HCT116 (cell line): ENCODE data around the gene ADAM10. TPM values are rescaled to one million over a fixed set of nuclear protein-coding genes. Genes with fewer than 3 reads are reported as not detected.

ENCODE experiments used
- ATAC-seq: fragments of 200-7000 bp; cut with Tn5 transposase; 2 replicates; pipeline ENCODE4 v1.9.1; 2020; ENCODE audit warnings: mild to moderate bottlenecking, moderate library complexity
- BruUV-seq: library from RNA; stranded (reverse); fragments of 400-500 nt; replicated peaks from 2 replicates; lab custom pipeline; 2021; lab: Mats Ljungman, UMichigan
- CTCF ChIA-PET: fragments of 300-600 bp; sonication (Branson Sonifier 250); formaldehyde crosslinking; loops from one replicate; lab custom pipeline; 2021; ENCODE audit warnings: antibody characterized with exemption; lab: Charles Lee
- POLR2A ChIA-PET: fragments of 300-600, 350-600 bp; sonication (Branson Sonifier 250); formaldehyde crosslinking; loops from one replicate; lab custom pipeline; 2021; ENCODE audit warnings: antibody characterized with exemption; lab: Charles Lee
- RAD21 ChIA-PET, 2 experiments: fragments of 300-600 bp; sonication (Branson Sonifier 250); formaldehyde crosslinking; loops; one replicate each; lab custom pipeline; 2023; ENCODE audit warnings: low total read pairs in 2 of 2; ENCODE audit not compliant: uncharacterized antibody in 2 of 2, unreplicated experiment in 2 of 2, low non-redundant PET in 1 of 2; lab: Charles Lee
- DNase-seq: peaks from one replicate; pipeline ENCODE4 v3.0.0-alpha.2; 2010; ENCODE audit warnings: low read depth, low spot score
- H2AFZ ChIP-seq: fragments of 200-600 bp; shearing (Covaris generic), sonication (generic); 2 replicates; pipeline ENCODE4 v1.6.1; 2017; ENCODE audit warnings: low read depth, mixed run types, mixed read lengths, antibody characterized with exemption, low read length; ENCODE audit not compliant: poor library complexity, severe bottlenecking
- H3K27ac ChIP-seq: 2 replicates; pipeline ENCODE4 v1.5.1; 2012; ENCODE audit warnings: low read depth, low read length
- H3K27me3 ChIP-seq: fragments of 200-600 bp; sonication (generic); 2 replicates; pipeline ENCODE4 v1.6.1; 2016; ENCODE audit warnings: mixed run types, low read length, mixed read lengths; ENCODE audit not compliant: insufficient read depth
- H3K36me3 ChIP-seq, 2 experiments: fragments of 200-500 bp in 1 of 2; fragments of 200-600 bp in 1 of 2; sonication (Bioruptor generic) in 1 of 2; sonication (generic) in 1 of 2; 2 replicates each; pipeline versions ENCODE4 v1.5.1 to v1.6.1; 2014 to 2016; ENCODE audit warnings: low read length in 2 of 2, inconsistent platforms in 1 of 2, mixed read lengths in 1 of 2, mixed run types in 1 of 2; ENCODE audit not compliant: insufficient read depth in 2 of 2, control insufficient read depth in 1 of 2
- H3K4me1 ChIP-seq, 2 experiments: fragments of 200-600 bp in 1 of 2; sonication (generic) in 1 of 2; 2 replicates each; pipeline versions ENCODE4 v1.5.1 to v1.6.1; 2012 to 2017; ENCODE audit warnings: low read length in 2 of 2, inconsistent platforms in 1 of 2, mild to moderate bottlenecking in 1 of 2, mixed read lengths in 1 of 2, mixed run types in 1 of 2, moderate library complexity in 1 of 2; ENCODE audit not compliant: insufficient read depth in 2 of 2, control insufficient read depth in 1 of 2
- H3K4me2 ChIP-seq: fragments of 200-600 bp; sonication (generic); 2 replicates; pipeline ENCODE4 v1.6.1; 2017; ENCODE audit warnings: mixed run types, low read length, mixed read lengths
- H3K4me3 ChIP-seq, 2 experiments: fragments of 200-600 bp in 1 of 2; sonication (generic) in 1 of 2; replicated peaks in 1 of 2; 2 replicates each; pipeline ENCODE4 v1.5.1; 2011 to 2016; ENCODE audit warnings: low read length in 2 of 2, control low read depth in 1 of 2, low read depth in 1 of 2, mild to moderate bottlenecking in 1 of 2, mixed read lengths in 1 of 2, mixed run types in 1 of 2
- H3K79me2 ChIP-seq: fragments of 200-600 bp; sonication (generic); 2 replicates; pipeline ENCODE4 v1.6.1; 2017; ENCODE audit warnings: mild to moderate bottlenecking, mixed run types, low read length, moderate library complexity, mixed read lengths; ENCODE audit not compliant: insufficient read depth
- H3K9ac ChIP-seq: fragments of 200-600 bp; sonication (generic); 2 replicates; pipeline ENCODE4 v1.6.1; 2016; ENCODE audit warnings: low read length, mixed read lengths
- H3K9me2 ChIP-seq: fragments of 200-600 bp; sonication (generic), shearing (Covaris generic); 2 replicates; pipeline ENCODE4 v1.6.1; 2017; ENCODE audit warnings: mixed run types, mild to moderate bottlenecking, moderate library complexity; ENCODE audit not compliant: insufficient read depth
- H3K9me3 ChIP-seq, 2 experiments: fragments of 200-500 bp in 1 of 2; fragments of 200-600 bp in 1 of 2; sonication (Bioruptor generic) in 1 of 2; sonication (generic) in 1 of 2; 2 replicates each; pipeline ENCODE4 v1.6.1; 2014 to 2017; ENCODE audit warnings: low read length in 2 of 2, mixed read lengths in 2 of 2, inconsistent platforms in 1 of 2, low read depth in 1 of 2, mild to moderate bottlenecking in 1 of 2, mixed run types in 1 of 2, moderate library complexity in 1 of 2; ENCODE audit not compliant: control insufficient read depth in 1 of 2, insufficient read depth in 1 of 2
- H4K20me1 ChIP-seq: fragments of 200-600 bp; sonication (generic), shearing (Covaris generic); 2 replicates; pipeline ENCODE4 v1.6.1; 2017; ENCODE audit warnings: mixed run types, mild to moderate bottlenecking, moderate library complexity; ENCODE audit not compliant: insufficient read depth
- ELF1 ChIP-seq: IDR thresholded peaks from 2 replicates; pipeline ENCODE4 v1.6.1; 2012; ENCODE audit warnings: low read depth, borderline replicate concordance
- EZH2phosphoT487 ChIP-seq: fragments of 200-600 bp; IDR thresholded peaks from 2 replicates; pipeline ENCODE4 v1.6.1; 2018; ENCODE audit warnings: antibody characterized with exemption, borderline replicate concordance
- FOSL1 ChIP-seq: IDR thresholded peaks from 2 replicates; pipeline ENCODE4 v1.6.1; 2012; ENCODE audit warnings: low read depth
- POLR2AphosphoS5 ChIP-seq: IDR thresholded peaks from 2 replicates; pipeline ENCODE4 v1.6.1; 2011; ENCODE audit warnings: mild to moderate bottlenecking, low read depth, low read length, moderate library complexity
- RAD21 ChIP-seq: IDR thresholded peaks from 2 replicates; pipeline ENCODE4 v1.6.1; 2012; ENCODE audit warnings: low read depth, mild to moderate bottlenecking
- SIN3A ChIP-seq: IDR thresholded peaks from 2 replicates; pipeline ENCODE4 v1.6.1; 2012; ENCODE audit warnings: low read depth
- ZFX ChIP-seq: fragments of 450-650 bp; IDR thresholded peaks from 2 replicates; pipeline ENCODE4 v1.6.1; 2017
- intact Hi-C: fragments of 100-400 bp; cut with micrococcal nuclease; formaldehyde crosslinking; loops from 2 replicates; pipeline ENCODE4 v1.10.0; 2022
- total RNA-seq: library from RNA; stranded (reverse); gene quantifications from one replicate; pipeline ENCODE4 v1.2.1, GENCODE V29; 2021; ENCODE audit not compliant: unreplicated experiment
- TF ChIP-seq, protein P1 (sequence below): IDR thresholded peaks from 2 replicates; pipeline ENCODE4 v1.6.1; 2011; ENCODE audit warnings: mild to moderate bottlenecking, low read length, moderate library complexity; ENCODE audit not compliant: insufficient replicate concordance; ENCODE audit errors: extremely low read depth

The ADAM10 gene
- total RNA-seq, 1 experiment from 2014 or later, result 158 TPM

DNA sequence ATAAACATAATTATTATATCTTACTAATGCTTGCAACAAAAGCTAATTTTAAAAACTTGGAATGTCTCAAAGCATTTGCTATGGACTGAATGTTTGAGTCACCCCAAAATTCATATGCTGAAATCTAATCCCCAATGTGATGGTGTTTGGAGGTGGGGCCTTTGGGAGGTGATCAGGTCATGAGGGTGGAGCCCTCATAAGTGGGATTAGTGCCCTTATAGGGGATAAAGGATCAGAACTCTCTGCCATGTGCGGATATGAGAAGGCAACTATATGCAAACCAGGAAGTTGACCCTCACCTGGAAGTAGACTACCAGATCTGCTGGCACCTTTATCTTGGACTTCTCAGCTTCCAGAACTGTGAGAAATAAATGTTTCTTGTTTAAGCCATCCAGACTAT is 180.1 kb downstream of the ADAM10 start:
- Histone ChIP-seq H4K20me1 (no peaks in the 10 kb centered on the region), H3K4me3 (no peak overlapping the region), H3K79me2 (no peaks in the 10 kb centered on the region), H3K36me3 (no peaks in the 10 kb centered on the region), H3K9me3 (no peaks in the 10 kb centered on the region), H3K9ac (no peak overlapping the region), H2AFZ (no peak overlapping the region), H3K9me2 (no peaks in the 10 kb centered on the region), H3K4me2 (no peak overlapping the region), H3K27me3 (no peaks in the 10 kb centered on the region), H3K4me1 (no peaks in the 10 kb centered on the region), H3K27ac (no peak overlapping the region)
- intact Hi-C loops, result no loop called here
- ChIA-PET CTCF (no interaction called here), POLR2A (no interaction called here), RAD21 (no interaction called here)
- BruUV-seq, result no TSS peak
- TF ChIP-seq ZFX (no peak), FOSL1 (no peak), POLR2AphosphoS5 (no peak), SIN3A (no peak), EZH2phosphoT487 (no peak)
- TF ChIP-seq, protein P1, sequence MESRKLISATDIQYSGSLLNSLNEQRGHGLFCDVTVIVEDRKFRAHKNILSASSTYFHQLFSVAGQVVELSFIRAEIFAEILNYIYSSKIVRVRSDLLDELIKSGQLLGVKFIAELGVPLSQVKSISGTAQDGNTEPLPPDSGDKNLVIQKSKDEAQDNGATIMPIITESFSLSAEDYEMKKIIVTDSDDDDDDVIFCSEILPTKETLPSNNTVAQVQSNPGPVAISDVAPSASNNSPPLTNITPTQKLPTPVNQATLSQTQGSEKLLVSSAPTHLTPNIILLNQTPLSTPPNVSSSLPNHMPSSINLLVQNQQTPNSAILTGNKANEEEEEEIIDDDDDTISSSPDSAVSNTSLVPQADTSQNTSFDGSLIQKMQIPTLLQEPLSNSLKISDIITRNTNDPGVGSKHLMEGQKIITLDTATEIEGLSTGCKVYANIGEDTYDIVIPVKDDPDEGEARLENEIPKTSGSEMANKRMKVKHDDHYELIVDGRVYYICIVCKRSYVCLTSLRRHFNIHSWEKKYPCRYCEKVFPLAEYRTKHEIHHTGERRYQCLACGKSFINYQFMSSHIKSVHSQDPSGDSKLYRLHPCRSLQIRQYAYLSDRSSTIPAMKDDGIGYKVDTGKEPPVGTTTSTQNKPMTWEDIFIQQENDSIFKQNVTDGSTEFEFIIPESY, result no peak
- no peak for DNase-seq
- ATAC-seq, result no peak

DNA sequence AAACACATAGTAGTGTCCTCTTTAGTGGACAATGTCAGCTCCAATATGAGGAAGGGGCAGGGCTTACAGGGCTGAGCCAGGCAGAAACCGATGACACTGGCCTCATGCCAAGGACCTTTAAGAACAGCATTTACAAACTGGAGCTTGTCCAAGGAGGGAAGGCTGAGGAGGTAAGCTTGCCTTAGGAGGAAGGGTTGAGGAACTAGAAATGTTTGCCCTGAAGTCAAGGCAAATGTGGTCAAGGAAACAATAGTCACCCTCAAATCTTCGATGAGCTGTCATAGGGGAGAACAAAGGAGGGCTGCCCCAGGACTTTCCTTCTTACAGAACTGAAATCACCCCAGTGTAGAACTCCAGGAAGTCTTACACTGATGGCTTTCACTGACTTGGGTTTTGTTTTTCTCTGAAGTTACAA is 181.3 kb downstream of the ADAM10 start:
- CTCF ChIA-PET, result no interaction called here
- no peak overlapping the region for H3K4me3 ChIP-seq
- no peaks in the 10 kb centered on the region for H4K20me1 ChIP-seq
- no peaks in the 10 kb centered on the region for H3K36me3 ChIP-seq
- H3K9me2 ChIP-seq, result no peaks in the 10 kb centered on the region
- H2AFZ ChIP-seq, result no peak overlapping the region
- H3K27me3 ChIP-seq, result no peaks in the 10 kb centered on the region
- DNase-seq (no peak), ATAC-seq (no peak)
- H3K4me1 ChIP-seq, result no peaks in the 10 kb centered on the region
- intact Hi-C loops, result no loop called here
- no peak overlapping the region for H3K9ac ChIP-seq
- H3K4me2 ChIP-seq, result no peak overlapping the region
- H3K79me2 ChIP-seq, result no peaks in the 10 kb centered on the region
- TF ChIP-seq ELF1 (no peak), RAD21 (no peak)
- TF ChIP-seq, protein P1, result no peak
- no TSS peak for BruUV-seq
- RAD21 ChIA-PET, result no interaction called here
- H3K9me3 ChIP-seq, result no peaks in the 10 kb centered on the region
- POLR2A ChIA-PET, result no interaction called here
- H3K27ac ChIP-seq, result no peak overlapping the region
